Endothelial cell of umbilical vein (primary cell): Measurements from ENCODE around the gene CAPN12.

Source experiments
- CTCF ChIP-seq, 2 donors: IDR thresholded peaks; 1 replicate in 1 of 2; 2 replicates in 1 of 2; pipeline ENCODE4 v1.5.1; 2011; ENCODE audit warnings: low read length in 2 of 2, mild to moderate bottlenecking in 2 of 2, moderate library complexity in 2 of 2, control low read depth in 1 of 2, inconsistent platforms in 1 of 2, low read depth in 1 of 2; ENCODE audit not compliant: insufficient read depth in 1 of 2; ENCODE audit errors: extremely low read depth in 1 of 2
- EZH2 ChIP-seq: IDR thresholded peaks from 2 replicates; pipeline ENCODE4 v1.6.1; 2012; ENCODE audit warnings: borderline replicate concordance, low read depth, mild to moderate bottlenecking, moderate library complexity, low read length, inconsistent platforms; ENCODE audit not compliant: severe bottlenecking
- FOS ChIP-seq: IDR thresholded peaks from 2 replicates; pipeline ENCODE4 v1.6.1; 2011; ENCODE audit warnings: mild to moderate bottlenecking, low read length, moderate library complexity, borderline replicate concordance; ENCODE audit not compliant: insufficient read depth
- GATA2 ChIP-seq: IDR thresholded peaks from 2 replicates; pipeline ENCODE4 v1.7.0; 2011; ENCODE audit warnings: low read depth, mild to moderate bottlenecking, moderate library complexity, mixed read lengths, low read length; ENCODE audit not compliant: insufficient read length, insufficient read depth
- JUN ChIP-seq: IDR thresholded peaks from 2 replicates; pipeline ENCODE4 v1.6.1; 2011; ENCODE audit warnings: borderline replicate concordance, low read depth; ENCODE audit not compliant: insufficient read length, insufficient read depth
- POLR2A ChIP-seq: IDR thresholded peaks from 2 replicates; pipeline ENCODE4 v1.6.1; 2012; ENCODE audit warnings: low read depth, mild to moderate bottlenecking, control low read depth, low read length
- POLR2AphosphoS5 ChIP-seq: IDR thresholded peaks from 2 replicates; pipeline ENCODE4 v1.6.1; 2012; ENCODE audit warnings: low read depth, mild to moderate bottlenecking, control low read depth, low read length, moderate library complexity; ENCODE audit not compliant: insufficient read depth
- TF ChIP-seq, protein P1 (sequence below): IDR thresholded peaks from 2 replicates; pipeline ENCODE4 v1.6.1; 2011; ENCODE audit not compliant: insufficient read depth, insufficient read length

DNA sequence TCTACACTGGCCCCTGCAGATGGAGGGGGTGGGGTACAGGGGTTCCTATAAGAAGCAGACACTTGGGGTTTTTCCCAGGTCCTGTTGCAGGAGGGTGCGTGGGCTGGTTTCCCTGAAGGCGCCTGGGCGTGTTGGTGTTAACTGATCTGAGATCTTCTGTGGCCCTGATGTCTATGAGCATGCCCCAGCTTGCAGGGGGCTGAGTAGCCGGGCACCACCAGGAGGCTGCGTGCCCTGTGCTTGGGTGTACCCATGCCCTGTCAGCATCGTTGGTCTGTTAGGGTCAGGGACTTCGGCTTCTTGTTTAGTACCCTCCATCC lies 45.3 kb downstream of the CAPN12 start:
- TF ChIP-seq CTCF (IDR thresholded peaks at IDR 0.05; ENCODE audit: extremely low read depth in 1 of 2, insufficient read depth in 1 of 2, low read depth in 1 of 2, low read length in 2 of 2) (no peak), JUN (no peak), FOS (no peak), EZH2 (no peak), POLR2A (no peak), POLR2AphosphoS5 (no peak), GATA2 (no peak)
- TF ChIP-seq, protein P1, sequence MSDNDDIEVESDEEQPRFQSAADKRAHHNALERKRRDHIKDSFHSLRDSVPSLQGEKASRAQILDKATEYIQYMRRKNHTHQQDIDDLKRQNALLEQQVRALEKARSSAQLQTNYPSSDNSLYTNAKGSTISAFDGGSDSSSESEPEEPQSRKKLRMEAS: no peak
